ENCODE results near the gene RBKS. TPM values are rescaled to one million over a fixed set of nuclear protein-coding genes. Genes with fewer than 3 reads are reported as not detected.

RBKS gene
- total RNA-seq, 1 donor from 2014 or later: 0.79 TPM

GRCh38 chr2:27800856-27801255, 89.3 kb downstream of the RBKS start:
- no peak for DNase-seq (ENCODE audit: low read depth, low spot score)

- no peak for DNase-seq (ENCODE audit: low read depth, low spot score)
Observed at GRCh38 chr2:27799646-27800010, 90.6 kb downstream of the RBKS start.

GRCh38 chr2:27798948-27799645, 91.1 kb downstream of the RBKS start:
- DNase-seq (ENCODE audit: low read depth, low spot score): peak; percentile 97

GRCh38 chr2:27798486-27798885, 91.7 kb downstream of the RBKS start:
- DNase-seq (ENCODE audit: low read depth, low spot score): no peak

GRCh38 chr2:27797841-27798240, 92.3 kb downstream of the RBKS start:
- DNase-seq (ENCODE audit: low read depth, low spot score): no peak

GRCh38 chr2:27796791-27797765, 93.1 kb downstream of the RBKS start:
- DNase-seq (ENCODE audit: low read depth, low spot score): no peak

- peak; percentile 48 for DNase-seq (ENCODE audit: low read depth, low spot score)
Observed at GRCh38 chr2:27795868-27796277, 94.3 kb downstream of the RBKS start.

- DNase-seq (ENCODE audit: low read depth, low spot score): no peak
Observed at GRCh38 chr2:27795093-27795834, 94.9 kb downstream of the RBKS start.

- DNase-seq (ENCODE audit: low read depth, low spot score): no peak
Observed at GRCh38 chr2:27792759-27793158, 97.4 kb downstream of the RBKS start.

GRCh38 chr2:27790796-27791195, 99.4 kb downstream of the RBKS start:
- no peak for DNase-seq (ENCODE audit: low read depth, low spot score)

GRCh38 chr2:27782701-27783100, 107.5 kb downstream of the RBKS start:
- DNase-seq (ENCODE audit: low read depth, low spot score): no peak

GRCh38 chr2:27781496-27781895, 108.7 kb downstream of the RBKS start:
- no peak for DNase-seq (ENCODE audit: low read depth, low spot score)

- peak; percentile 86 for DNase-seq (ENCODE audit: low read depth, low spot score)
Observed at GRCh38 chr2:27779417-27780055, 110.7 kb downstream of the RBKS start.

GRCh38 chr2:27776696-27777095, 113.5 kb downstream of the RBKS start:
- DNase-seq (ENCODE audit: low read depth, low spot score): no peak

- peak; percentile 35 for DNase-seq (ENCODE audit: low read depth, low spot score)
Observed at GRCh38 chr2:27776097-27776496, 114.1 kb downstream of the RBKS start.

GRCh38 chr2:27773959-27774358, 116.2 kb downstream of the RBKS start:
- no peak for DNase-seq (ENCODE audit: low read depth, low spot score)

GRCh38 chr2:27772804-27773203, 117.4 kb downstream of the RBKS start:
- DNase-seq (ENCODE audit: low read depth, low spot score): no peak

GRCh38 chr2:27771548-27772335, 118.4 kb downstream of the RBKS start, which contains the start of gene MRPL33:
TSS of gene MRPL33 (plus strand) at chr2:27771719. CDS start at chr2:27771778, 59 bp downstream.
- peak; percentile 74 for DNase-seq (ENCODE audit: low read depth, low spot score)

- no peak for DNase-seq (ENCODE audit: low read depth, low spot score)
Observed at GRCh38 chr2:27771202-27771547, 119.0 kb downstream of the RBKS start.

- DNase-seq (ENCODE audit: low read depth, low spot score): no peak
Observed at GRCh38 chr2:27766287-27766661, 123.9 kb downstream of the RBKS start.
